Measurements from ENCODE around the gene AUTS2.

AUTS2 gene

DNA sequence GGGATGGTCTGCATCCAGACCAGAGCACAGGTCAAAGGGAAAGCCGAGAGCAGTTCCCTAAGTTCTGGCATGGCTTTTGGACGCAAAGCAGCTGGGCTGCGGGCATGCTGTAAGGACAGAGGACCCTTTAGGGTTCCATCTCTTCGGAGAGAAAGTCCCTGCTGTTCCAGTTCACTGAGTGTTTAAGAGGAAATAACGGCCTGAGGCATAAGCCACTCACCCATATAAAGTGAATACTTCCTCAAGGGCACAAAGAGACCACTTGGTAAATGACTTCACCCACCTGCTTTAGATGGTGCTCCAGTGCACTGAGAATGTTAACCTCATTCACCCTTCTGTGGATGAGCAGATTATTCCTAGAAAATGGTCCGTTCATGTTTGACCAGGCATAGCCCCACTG is 946.9 kb downstream of the AUTS2 start:
- no peak overlapping the region for H3K4me3 ChIP-seq (ENCODE audit: low read length)
- no peak for DNase-seq (ENCODE audit: low read depth)
- TF ChIP-seq, protein P1, sequence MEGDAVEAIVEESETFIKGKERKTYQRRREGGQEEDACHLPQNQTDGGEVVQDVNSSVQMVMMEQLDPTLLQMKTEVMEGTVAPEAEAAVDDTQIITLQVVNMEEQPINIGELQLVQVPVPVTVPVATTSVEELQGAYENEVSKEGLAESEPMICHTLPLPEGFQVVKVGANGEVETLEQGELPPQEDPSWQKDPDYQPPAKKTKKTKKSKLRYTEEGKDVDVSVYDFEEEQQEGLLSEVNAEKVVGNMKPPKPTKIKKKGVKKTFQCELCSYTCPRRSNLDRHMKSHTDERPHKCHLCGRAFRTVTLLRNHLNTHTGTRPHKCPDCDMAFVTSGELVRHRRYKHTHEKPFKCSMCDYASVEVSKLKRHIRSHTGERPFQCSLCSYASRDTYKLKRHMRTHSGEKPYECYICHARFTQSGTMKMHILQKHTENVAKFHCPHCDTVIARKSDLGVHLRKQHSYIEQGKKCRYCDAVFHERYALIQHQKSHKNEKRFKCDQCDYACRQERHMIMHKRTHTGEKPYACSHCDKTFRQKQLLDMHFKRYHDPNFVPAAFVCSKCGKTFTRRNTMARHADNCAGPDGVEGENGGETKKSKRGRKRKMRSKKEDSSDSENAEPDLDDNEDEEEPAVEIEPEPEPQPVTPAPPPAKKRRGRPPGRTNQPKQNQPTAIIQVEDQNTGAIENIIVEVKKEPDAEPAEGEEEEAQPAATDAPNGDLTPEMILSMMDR (conservative IDR thresholded peaks at IDR 0.05; ENCODE audit: low read length): no peak

DNA sequence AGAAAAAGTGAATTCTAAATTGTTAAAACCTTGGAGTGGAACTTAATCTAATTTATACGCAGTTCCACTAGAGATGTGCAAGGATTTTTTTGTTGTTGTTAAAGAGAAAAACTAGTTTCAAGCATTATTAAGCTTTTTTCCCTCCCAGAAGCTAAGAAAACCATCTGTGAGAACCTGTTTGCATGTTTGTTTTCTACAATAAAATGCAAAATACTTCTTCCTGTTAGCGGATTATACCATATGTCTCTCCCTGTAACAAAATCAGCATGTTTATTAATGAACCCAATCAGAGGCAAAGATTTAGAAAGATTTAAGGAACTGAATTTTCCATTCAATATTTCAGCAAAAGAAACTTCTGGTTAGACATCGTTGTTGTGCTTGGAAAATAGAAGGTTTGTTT is 953.9 kb downstream of the AUTS2 start:
- no peak for DNase-seq (ENCODE audit: low read depth)
- TF ChIP-seq, protein P1 (conservative IDR thresholded peaks at IDR 0.05; ENCODE audit: low read length): no peak
- H3K4me3 ChIP-seq (ENCODE audit: low read length): no peak overlapping the region

DNA sequence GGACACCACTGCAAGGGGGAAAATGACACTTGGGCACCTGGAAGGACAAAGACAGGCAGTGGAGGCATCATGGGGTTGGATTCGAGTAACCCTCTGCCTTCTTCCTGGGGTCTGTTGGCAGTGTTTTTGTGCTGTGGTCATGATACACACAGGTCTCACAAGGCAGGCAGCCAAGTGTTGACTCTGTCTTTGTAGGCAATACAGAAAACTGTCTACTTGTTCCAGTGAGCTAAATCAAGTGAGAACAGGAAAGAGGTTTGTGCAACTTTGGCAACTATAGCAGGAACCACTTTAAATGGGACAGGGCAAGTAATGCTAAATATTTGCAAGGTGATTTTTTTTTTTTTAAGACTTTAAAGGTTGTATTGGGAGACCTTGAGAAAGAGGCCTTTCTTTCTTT is 955.1 kb downstream of the AUTS2 start:
- no peak for DNase-seq (ENCODE audit: low read depth)
- H3K4me3 ChIP-seq (ENCODE audit: low read length): no peak overlapping the region
- TF ChIP-seq, protein P1 (conservative IDR thresholded peaks at IDR 0.05; ENCODE audit: low read length): no peak

DNA sequence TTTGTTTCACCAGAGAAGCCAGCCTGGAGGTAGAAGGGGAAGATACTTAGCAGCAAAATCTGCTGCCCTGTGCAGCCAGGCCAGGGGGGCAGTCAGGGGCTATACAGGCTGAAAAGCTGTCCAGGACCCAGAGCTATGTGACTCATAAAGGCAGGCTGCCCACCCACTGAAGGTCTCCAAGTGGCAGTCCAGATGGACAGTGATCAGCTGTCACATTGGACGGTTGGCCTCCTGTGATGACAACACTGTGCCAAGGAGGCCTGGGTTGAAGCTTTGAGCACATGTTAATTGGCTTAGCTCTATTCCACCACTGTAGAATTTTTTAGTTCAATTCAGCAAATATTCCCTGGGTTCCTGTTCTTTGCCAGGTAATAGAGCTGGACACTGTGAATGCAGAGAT is 956.4 kb downstream of the AUTS2 start:
- TF ChIP-seq, protein P1 (conservative IDR thresholded peaks at IDR 0.05; ENCODE audit: low read length): no peak
- DNase-seq (ENCODE audit: low read depth): no peak
- no peak overlapping the region for H3K4me3 ChIP-seq (ENCODE audit: low read length)

DNA sequence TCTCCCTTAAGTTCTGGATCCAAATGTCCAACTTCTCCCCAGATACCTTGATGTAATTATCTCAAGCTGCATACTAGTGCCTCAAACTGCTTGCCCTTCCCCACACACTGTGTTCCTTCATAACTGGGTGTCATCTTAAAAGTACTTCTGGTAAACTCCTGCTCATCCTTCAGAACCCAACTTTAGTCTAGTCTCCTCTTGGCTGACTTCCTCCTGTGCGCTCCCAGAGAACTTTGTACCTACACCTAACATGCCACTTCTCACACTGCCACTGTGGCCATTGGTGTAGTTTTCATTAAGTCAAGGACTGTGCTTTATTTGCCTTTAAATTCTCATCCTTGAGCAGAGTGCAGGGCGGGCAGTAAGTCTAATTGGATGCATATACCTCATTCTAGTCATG is 958.5 kb downstream of the AUTS2 start:
- TF ChIP-seq, protein P1 (conservative IDR thresholded peaks at IDR 0.05; ENCODE audit: low read length): no peak
- DNase-seq (ENCODE audit: low read depth): no peak
- no peak overlapping the region for H3K4me3 ChIP-seq (ENCODE audit: low read length)

DNA sequence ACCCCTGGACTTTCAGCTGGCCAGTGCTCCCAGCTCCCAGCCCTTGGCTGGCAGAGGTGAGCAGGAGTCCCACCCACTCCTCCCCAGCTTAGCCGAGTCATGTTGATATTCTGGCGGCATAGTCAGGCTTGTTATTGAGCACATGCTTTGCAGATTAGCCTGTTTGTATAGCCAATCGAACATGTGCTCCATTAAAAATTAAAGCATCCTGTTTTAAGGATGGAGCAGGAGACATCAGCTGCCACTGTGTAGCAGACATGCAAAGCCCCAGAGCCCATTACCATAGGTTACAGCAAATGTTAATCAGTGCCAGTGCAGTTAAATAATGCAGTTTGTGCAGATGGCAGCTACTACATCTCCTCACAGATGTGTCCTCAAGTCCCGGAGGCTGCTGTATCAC is 959.1 kb downstream of the AUTS2 start:
- no peak for DNase-seq (ENCODE audit: low read depth)
- TF ChIP-seq, protein P1 (conservative IDR thresholded peaks at IDR 0.05; ENCODE audit: low read length): no peak
- H3K4me3 ChIP-seq (ENCODE audit: low read length): no peak overlapping the region

DNA sequence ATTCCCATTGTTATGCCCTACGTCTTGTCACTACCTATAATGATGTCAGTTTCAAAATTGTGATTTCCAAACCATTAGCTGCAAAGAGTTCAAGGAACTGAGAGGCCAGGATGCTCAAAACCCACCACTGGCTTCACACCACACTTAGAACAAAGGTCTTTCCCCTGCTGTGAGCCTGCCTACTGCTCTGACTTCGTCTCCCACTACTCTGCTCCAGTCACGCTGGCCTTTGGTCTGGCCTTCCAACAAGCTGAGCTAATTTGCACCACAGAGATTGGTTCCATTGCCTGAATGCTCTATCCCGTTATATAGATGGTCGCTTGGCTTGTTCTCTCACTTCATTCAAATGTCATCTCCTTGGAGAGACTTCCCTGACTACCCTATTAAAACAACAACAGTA is 961.5 kb downstream of the AUTS2 start:
- no peak for DNase-seq (ENCODE audit: low read depth)
- no peak overlapping the region for H3K4me3 ChIP-seq (ENCODE audit: low read length)
- TF ChIP-seq, protein P1 (conservative IDR thresholded peaks at IDR 0.05; ENCODE audit: low read length): no peak

Measured in AG10803 (cell line).